HK-2 (cell line): Measurements from ENCODE around the gene COA1.
"Not testable (repeated sequence)": the region's sequence is repeated elsewhere in the genome, so short reads cannot be mapped to it uniquely, and the experiment has no call there.

Source experiments
- DNase-seq: peaks from one replicate; pipeline ENCODE4 v3.0.0-alpha.2; 2018; ENCODE audit not compliant: unreplicated experiment

The COA1 gene

GRCh38 chr7:43628431-43628830, 100.9 kb downstream of the COA1 start:
- no peak for DNase-seq

GRCh38 chr7:43627798-43628197, 101.5 kb downstream of the COA1 start:
- DNase-seq = not testable (repeated sequence)

GRCh38 chr7:43626695-43627094, 102.6 kb downstream of the COA1 start:
- DNase-seq = no peak

- DNase-seq = no peak
Observed at GRCh38 chr7:43625980-43626379, 103.3 kb downstream of the COA1 start.

- DNase-seq = no peak
Observed at GRCh38 chr7:43625453-43625852, 103.9 kb downstream of the COA1 start.

- DNase-seq = no peak
Observed at GRCh38 chr7:43624156-43624555, 105.2 kb downstream of the COA1 start.

GRCh38 chr7:43621729-43622448, 107.4 kb downstream of the COA1 start:
- DNase-seq = no peak

GRCh38 chr7:43619213-43620012, 109.9 kb downstream of the COA1 start:
- no peak for DNase-seq

GRCh38 chr7:43618073-43618472, 111.2 kb downstream of the COA1 start:
- no peak for DNase-seq

- DNase-seq = no peak
Observed at GRCh38 chr7:43616977-43617376, 112.3 kb downstream of the COA1 start.

GRCh38 chr7:43615558-43616145, 113.7 kb downstream of the COA1 start:
- DNase-seq = no peak

GRCh38 chr7:43612599-43613589, 116.4 kb downstream of the COA1 start:
- no peak for DNase-seq

- DNase-seq = no peak
Observed at GRCh38 chr7:43612128-43612527, 117.2 kb downstream of the COA1 start.

- no peak for DNase-seq
Observed at GRCh38 chr7:43609097-43609496, 120.2 kb downstream of the COA1 start.

- DNase-seq = no peak
Observed at GRCh38 chr7:43604251-43604650, 125.1 kb downstream of the COA1 start.

GRCh38 chr7:43602256-43602655, 127.1 kb downstream of the COA1 start:
- DNase-seq = no peak

GRCh38 chr7:43600056-43600455, 129.3 kb downstream of the COA1 start:
- no peak for DNase-seq

GRCh38 chr7:43596426-43596825, 132.9 kb downstream of the COA1 start:
- DNase-seq = not testable (repeated sequence)

GRCh38 chr7:43594020-43594419, 135.3 kb downstream of the COA1 start:
- no peak for DNase-seq

- no peak for DNase-seq
Observed at GRCh38 chr7:43593010-43593409, 136.3 kb downstream of the COA1 start.

GRCh38 chr7:43592326-43592725, 137.0 kb downstream of the COA1 start:
- DNase-seq = no peak
